Neuronal stem cell (in vitro differentiated cells): ENCODE results near the gene LAMA5.

Source experiments
- DNase-seq: peaks from one replicate; pipeline ENCODE4 v3.0.0-alpha.2; 2013; ENCODE audit warnings: low spot score
- H2AFZ ChIP-seq: one replicate; pipeline ENCODE4 v1.6.1; 2013; ENCODE audit warnings: mild to moderate bottlenecking, low read length, inconsistent platforms
- H2AK5ac ChIP-seq: 2 replicates; pipeline ENCODE4 v1.6.1; 2013; ENCODE audit warnings: low read depth, mild to moderate bottlenecking, inconsistent platforms, low read length, moderate library complexity, mixed read lengths
- H2BK120ac ChIP-seq: 2 replicates; pipeline ENCODE4 v1.6.1; 2013; ENCODE audit warnings: low read depth, mild to moderate bottlenecking, inconsistent platforms, low read length, moderate library complexity, mixed read lengths
- H2BK12ac ChIP-seq: one replicate; pipeline ENCODE4 v1.6.1; 2013; ENCODE audit warnings: low read length, inconsistent platforms
- H2BK15ac ChIP-seq: 2 replicates; pipeline ENCODE4 v1.6.1; 2013; ENCODE audit warnings: mild to moderate bottlenecking, low read length, inconsistent platforms, mixed read lengths
- H2BK5ac ChIP-seq: one replicate; pipeline ENCODE4 v1.6.1; 2013; ENCODE audit warnings: inconsistent platforms, mild to moderate bottlenecking, low read length, moderate library complexity
- H3K14ac ChIP-seq: one replicate; pipeline ENCODE4 v1.6.1; 2013; ENCODE audit warnings: low read length, inconsistent platforms
- H3K18ac ChIP-seq: 2 replicates; pipeline ENCODE4 v1.6.1; 2013; ENCODE audit warnings: low read length, inconsistent platforms
- H3K23ac ChIP-seq: 2 replicates; pipeline ENCODE4 v1.6.1; 2013; ENCODE audit warnings: low read depth, mild to moderate bottlenecking, mixed read lengths, low read length, inconsistent platforms; ENCODE audit not compliant: poor library complexity
- H3K27ac ChIP-seq: replicated peaks from 3 replicates; pipeline ENCODE4 v1.5.1; 2013; ENCODE audit warnings: low read length, inconsistent platforms
- H3K27me3 ChIP-seq, 3 experiments: 2 replicates each; pipeline ENCODE4 v1.6.1; 2013; ENCODE audit warnings: low read length in 3 of 3, mild to moderate bottlenecking in 2 of 3, inconsistent platforms in 1 of 3, low read depth in 1 of 3, mixed read lengths in 1 of 3, moderate library complexity in 1 of 3; ENCODE audit not compliant: control insufficient read depth in 3 of 3, insufficient read depth in 3 of 3
- H3K36me3 ChIP-seq, 2 donors: replicated peaks in 1 of 2; 2 replicates each; pipeline ENCODE4 v1.6.1; 2013; ENCODE audit warnings: low read length in 2 of 2; ENCODE audit not compliant: control insufficient read depth in 2 of 2, insufficient read depth in 2 of 2
- H3K4ac ChIP-seq: 2 replicates; pipeline ENCODE4 v1.6.1; 2013; ENCODE audit warnings: inconsistent platforms, mild to moderate bottlenecking, low read length, moderate library complexity
- H3K4me1 ChIP-seq, 2 donors: 1 replicate in 1 of 2; 2 replicates in 1 of 2; pipeline ENCODE4 v1.6.1; 2013; ENCODE audit warnings: low read length in 2 of 2, low read depth in 1 of 2; ENCODE audit not compliant: control insufficient read depth in 2 of 2, insufficient read depth in 1 of 2
- H3K4me2 ChIP-seq: one replicate; pipeline ENCODE4 v1.6.1; 2013; ENCODE audit warnings: mild to moderate bottlenecking, low read length, inconsistent platforms; ENCODE audit not compliant: insufficient read depth, poor library complexity, severe bottlenecking
- H3K4me3 ChIP-seq, 2 donors: 2 replicates each; pipeline ENCODE4 v1.5.1; 2013; ENCODE audit warnings: low read length in 2 of 2, mild to moderate bottlenecking in 2 of 2, inconsistent platforms in 1 of 2, moderate library complexity in 1 of 2
- H3K79me1 ChIP-seq: one replicate; pipeline ENCODE4 v1.6.1; 2013; ENCODE audit warnings: low read depth, mild to moderate bottlenecking, inconsistent platforms, low read length, moderate library complexity
- H3K9ac ChIP-seq: one replicate; pipeline ENCODE4 v1.6.1; 2013; ENCODE audit warnings: mild to moderate bottlenecking, low read depth, low read length, inconsistent platforms; ENCODE audit not compliant: poor library complexity
- H3K9me3 ChIP-seq, 2 donors: replicated peaks in 1 of 2; 2 replicates each; pipeline versions ENCODE3 to v1.6.1; 2013; ENCODE audit warnings: low read length in 2 of 2, mild to moderate bottlenecking in 2 of 2, inconsistent platforms in 1 of 2, low read depth in 1 of 2, mixed read lengths in 1 of 2, moderate library complexity in 1 of 2; ENCODE audit not compliant: control insufficient read depth in 2 of 2, insufficient read depth in 1 of 2
- H4K8ac ChIP-seq: one replicate; pipeline ENCODE4 v1.6.1; 2013; ENCODE audit warnings: low read depth, mild to moderate bottlenecking, inconsistent platforms, low read length, moderate library complexity
- H4K91ac ChIP-seq: one replicate; pipeline ENCODE4 v1.6.1; 2013; ENCODE audit warnings: low read length, low read depth, mild to moderate bottlenecking, inconsistent platforms; ENCODE audit not compliant: poor library complexity
- WGBS, 2 donors: extraction: QIAGEN DNeasy Blood & Tissue Kit; methylation state at CpG; one replicate each; pipeline ENCODE4 v1.1.7; 2013; ENCODE audit warnings: missing lambda C conversion rate in 2 of 2, mixed read lengths in 1 of 2; ENCODE audit not compliant: insufficient read length in 2 of 2, insufficient replicate concordance in 1 of 2; ENCODE audit errors: extremely low coverage in 2 of 2; 5-methylcytosine and 5-hydroxymethylcytosine counted together

LAMA5 gene

DNA sequence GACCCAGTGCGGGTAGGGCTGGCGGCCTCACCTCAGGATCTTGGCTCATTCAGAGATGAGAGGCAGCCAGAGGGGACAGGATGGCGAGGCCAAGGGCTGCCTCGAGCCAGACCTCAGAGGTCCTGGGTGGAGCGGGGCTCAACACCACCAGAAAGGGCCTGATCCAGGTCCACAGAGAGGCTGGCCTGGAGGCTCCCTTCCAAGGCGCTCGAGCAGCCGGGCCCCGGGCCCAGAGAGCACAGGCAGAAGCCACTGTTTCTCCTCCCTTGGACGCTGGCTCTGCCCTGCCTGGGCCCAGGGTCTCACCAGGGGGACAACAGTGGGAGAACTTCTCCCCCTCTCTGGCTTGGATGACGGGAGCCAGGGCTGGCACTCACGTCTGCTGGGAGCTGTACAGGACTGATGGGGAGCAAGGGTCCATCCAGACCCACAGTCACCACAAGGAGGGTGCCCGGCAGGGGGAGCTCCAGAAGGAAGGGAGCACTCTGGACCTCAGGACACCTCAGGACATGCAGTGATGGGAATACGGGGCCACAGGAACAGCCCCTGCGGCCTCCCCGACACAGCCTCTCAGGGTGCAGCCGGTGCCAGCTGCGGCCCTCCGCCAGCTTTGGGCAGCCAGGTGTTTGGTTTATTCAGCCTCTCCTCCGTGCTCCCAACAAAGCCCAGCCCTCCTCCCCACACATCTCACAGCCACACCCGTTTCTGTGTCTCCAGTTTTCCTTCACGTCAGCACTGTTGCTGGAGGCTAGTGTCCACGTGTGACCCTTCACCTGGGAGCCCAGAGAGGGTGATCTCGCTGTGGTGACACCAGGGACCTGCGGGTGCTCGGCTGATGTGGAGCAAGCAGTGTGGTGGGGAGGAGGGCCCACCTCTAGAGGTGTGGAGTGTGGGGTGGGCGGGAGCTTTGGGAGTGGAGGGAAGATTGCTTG, 28.5 kb upstream of the LAMA5 start:
- DNase-seq: no peak
- no peak overlapping the region for H3K18ac ChIP-seq
- WGBS, 2 donors: no CpG with 5 or more reads among the region's 27 CpGs
- H3K4me2 ChIP-seq: no peak overlapping the region
- no peak overlapping the region for H3K4ac ChIP-seq
- no peak overlapping the region for H3K23ac ChIP-seq
- H3K4me3 ChIP-seq: no peak overlapping the region
- H3K14ac ChIP-seq: no peak overlapping the region
- H2BK5ac ChIP-seq: peak overlapping the region; percentile 19
- no peak overlapping the region for H2BK120ac ChIP-seq
- no peak overlapping the region for H2BK15ac ChIP-seq
- no peak overlapping the region for H3K27ac ChIP-seq
- no peak overlapping the region for H2AFZ ChIP-seq
- H3K36me3 ChIP-seq: peaks cover 45 to 49% of the 10 kb centered on the region in 2 donors
- H3K27me3 ChIP-seq: no peaks in the 10 kb centered on the region
- H3K9ac ChIP-seq: no peak overlapping the region
- no peak overlapping the region for H2AK5ac ChIP-seq
- H2BK12ac ChIP-seq: no peak overlapping the region
- H3K4me1 ChIP-seq: no peaks in the 10 kb centered on the region
- H4K91ac ChIP-seq: no peak overlapping the region
- H4K8ac ChIP-seq: no peak overlapping the region
- peaks cover 0 to 2% of the 10 kb centered on the region in 2 donors for H3K9me3 ChIP-seq
- peaks cover 21% of the 10 kb centered on the region for H3K79me1 ChIP-seq

DNA sequence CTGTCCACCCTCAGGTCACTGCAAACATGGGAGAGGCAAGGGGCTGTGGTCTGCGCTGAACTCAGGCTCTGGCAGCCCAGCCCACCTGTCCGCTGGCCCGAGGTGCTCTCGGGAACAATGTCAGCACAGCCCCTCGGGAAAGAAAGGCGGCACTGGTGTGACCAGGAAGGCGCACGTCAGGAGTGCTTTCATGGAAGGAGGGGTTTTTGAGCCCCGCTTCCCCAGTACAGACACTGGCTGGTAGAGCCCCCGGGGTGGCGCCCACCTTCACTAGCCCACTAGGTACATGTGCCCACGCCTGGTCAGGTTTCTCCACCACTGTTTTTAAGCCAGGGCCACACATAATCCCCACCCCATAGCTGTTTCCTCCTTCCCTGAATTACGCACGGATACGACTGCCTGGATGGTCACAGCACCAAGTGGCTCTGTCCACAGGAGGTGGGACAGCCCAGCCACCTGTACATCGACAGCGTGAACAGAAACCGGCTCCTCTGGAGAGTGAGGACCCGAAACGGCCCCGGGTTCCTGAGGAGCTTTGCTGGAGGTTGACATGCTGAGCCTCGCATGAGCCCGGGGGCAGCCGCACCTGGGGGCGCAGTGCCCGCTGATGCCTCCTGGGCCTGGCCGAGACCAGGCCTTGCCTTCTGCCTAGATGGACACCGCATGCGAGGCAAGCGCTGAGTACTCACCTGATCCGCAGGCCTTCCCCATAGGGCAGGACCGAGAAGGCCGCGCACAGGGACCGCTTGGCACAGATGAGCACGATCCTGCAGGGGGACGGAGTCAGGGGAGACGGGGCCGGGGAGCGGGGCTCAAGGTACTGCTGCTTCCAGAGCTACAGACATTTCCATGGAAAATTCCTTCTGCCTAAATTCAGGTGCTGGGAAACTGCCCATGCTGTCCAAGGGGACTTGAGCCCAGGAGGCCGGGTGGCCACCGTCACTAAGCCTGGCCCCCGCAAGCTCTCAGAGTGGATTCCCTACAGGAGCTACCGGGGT, 27.4 kb upstream of the LAMA5 start:
- Histone ChIP-seq H3K23ac (no peak overlapping the region), H3K4me2 (no peak overlapping the region), H3K27ac (no peak overlapping the region), H2AFZ (no peak overlapping the region), H3K79me1 (peaks cover 17% of the 10 kb centered on the region), H4K91ac (no peak overlapping the region), H4K8ac (no peak overlapping the region), H3K36me3 (peaks cover 53 to 59% of the 10 kb centered on the region in 2 donors), H2BK15ac (no peak overlapping the region), H3K18ac (no peak overlapping the region), H3K4me1 (no peaks in the 10 kb centered on the region), H3K4ac (no peak overlapping the region), H3K14ac (no peak overlapping the region), H2BK5ac (no peak overlapping the region), H2BK120ac (no peak overlapping the region), H3K9ac (peak overlapping the region; percentile 37), H3K4me3 (no peak overlapping the region), H3K27me3 (no peaks in the 10 kb centered on the region), H2BK12ac (no peak overlapping the region), H3K9me3 (peaks cover 0 to 2% of the 10 kb centered on the region in 2 donors), H2AK5ac (no peak overlapping the region)
- WGBS, 2 donors: no CpG with 5 or more reads among the region's 44 CpGs
- DNase-seq: no peak

DNA sequence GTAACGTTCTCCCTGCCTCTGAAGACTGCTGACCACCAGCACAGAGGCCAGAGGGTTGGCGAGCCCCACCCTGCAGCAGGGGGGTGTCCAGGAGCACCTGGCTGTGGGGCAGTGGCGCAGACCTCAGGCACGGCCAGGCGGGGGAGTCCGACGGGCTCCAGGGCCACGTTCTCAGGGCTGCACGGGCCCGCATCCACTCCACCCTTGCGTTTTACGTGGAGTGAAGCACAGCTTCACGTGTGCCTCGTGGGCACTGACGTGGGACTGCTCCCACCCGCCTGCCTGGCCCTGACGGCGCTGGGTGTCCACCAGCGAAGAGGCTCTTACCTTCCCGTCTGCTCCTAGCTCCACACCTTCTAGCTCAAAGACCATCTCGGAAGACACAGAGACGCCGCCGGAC, 26.7 kb upstream of the LAMA5 start:
- no peak overlapping the region for H3K18ac ChIP-seq
- no peak overlapping the region for H4K8ac ChIP-seq
- no peak for DNase-seq
- H3K14ac ChIP-seq: no peak overlapping the region
- H3K4me2 ChIP-seq: no peak overlapping the region
- no peak overlapping the region for H2AFZ ChIP-seq
- H2BK12ac ChIP-seq: no peak overlapping the region
- no peak overlapping the region for H4K91ac ChIP-seq
- no peak overlapping the region for H2AK5ac ChIP-seq
- no peak overlapping the region for H2BK15ac ChIP-seq
- H3K27me3 ChIP-seq: no peaks in the 10 kb centered on the region
- H3K79me1 ChIP-seq: peaks cover 19% of the 10 kb centered on the region
- no peak overlapping the region for H2BK5ac ChIP-seq
- WGBS, 2 donors: no CpG with 5 or more reads among the region's 24 CpGs
- peak overlapping the region; percentile 37 for H3K9ac ChIP-seq
- no peaks in the 10 kb centered on the region for H3K4me1 ChIP-seq
- H2BK120ac ChIP-seq: no peak overlapping the region
- H3K36me3 ChIP-seq: peaks cover 59 to 67% of the 10 kb centered on the region in 2 donors
- H3K27ac ChIP-seq: no peak overlapping the region
- H3K23ac ChIP-seq: no peak overlapping the region
- H3K9me3 ChIP-seq: peaks cover 0 to 2% of the 10 kb centered on the region in 2 donors
- H3K4me3 ChIP-seq: no peak overlapping the region
- H3K4ac ChIP-seq: no peak overlapping the region

DNA sequence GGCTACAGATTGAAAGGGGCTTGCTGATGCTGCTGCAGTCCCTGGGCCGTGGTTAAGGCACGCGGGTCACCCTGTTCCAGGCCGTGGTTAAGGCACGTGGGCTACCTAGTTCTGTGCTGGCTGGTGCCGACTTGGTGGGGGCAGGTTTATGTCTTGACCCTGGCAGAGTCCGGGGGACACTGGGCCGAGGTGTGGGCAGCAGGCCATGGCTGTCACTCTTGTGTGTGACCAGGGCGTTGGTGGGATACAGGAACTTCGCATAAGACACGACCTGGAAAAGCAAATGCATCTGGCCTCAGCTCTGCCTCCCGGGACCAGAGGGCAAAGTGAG, 26.2 kb upstream of the LAMA5 start:
- peaks cover 17% of the 10 kb centered on the region for H3K79me1 ChIP-seq
- H2AFZ ChIP-seq: no peak overlapping the region
- no peak overlapping the region for H2BK120ac ChIP-seq
- H2BK5ac ChIP-seq: no peak overlapping the region
- H4K8ac ChIP-seq: no peak overlapping the region
- no peak for DNase-seq
- H3K4ac ChIP-seq: no peak overlapping the region
- peaks cover 0 to 2% of the 10 kb centered on the region in 2 donors for H3K9me3 ChIP-seq
- peak overlapping the region; percentile 69 for H3K23ac ChIP-seq
- no peak overlapping the region for H2AK5ac ChIP-seq
- no peak overlapping the region for H3K9ac ChIP-seq
- H3K27me3 ChIP-seq: no peaks in the 10 kb centered on the region
- peaks cover 0 to 2% of the 10 kb centered on the region in 2 donors for H3K4me1 ChIP-seq
- H3K36me3 ChIP-seq: peaks cover 62 to 72% of the 10 kb centered on the region in 2 donors
- no peak overlapping the region for H3K4me3 ChIP-seq
- H2BK15ac ChIP-seq: no peak overlapping the region
- H3K14ac ChIP-seq: no peak overlapping the region
- no peak overlapping the region for H3K27ac ChIP-seq
- H3K18ac ChIP-seq: no peak overlapping the region
- no CpG with 5 or more reads among the region's 12 CpGs for WGBS, 2 donors
- H3K4me2 ChIP-seq: no peak overlapping the region
- H2BK12ac ChIP-seq: no peak overlapping the region
- H4K91ac ChIP-seq: no peak overlapping the region
